GM19397 (cell line): ENCODE measurements around the gene SFXN3.

ENCODE experiments used
- ATAC-seq: cut with Tn5 transposase; IDR thresholded peaks from one replicate; pipeline ENCODE4 v1.9.1; 2021; ENCODE audit warnings: mild to moderate bottlenecking, moderate library complexity; ENCODE audit not compliant: unreplicated experiment

SFXN3 gene

GRCh38 chr10:101000127-101000914 lies 30.7 kb upstream of the SFXN3 start:
- ATAC-seq = no peak

GRCh38 chr10:101000915-101001658 lies 29.9 kb upstream of the SFXN3 start:
- ATAC-seq = no peak

GRCh38 chr10:101001659-101002035 lies 29.4 kb upstream of the SFXN3 start:
- ATAC-seq = no peak

GRCh38 chr10:101002456-101002855 lies 28.6 kb upstream of the SFXN3 start:
- no peak for ATAC-seq

GRCh38 chr10:101003639-101004206 lies 27.3 kb upstream of the SFXN3 start:
- ATAC-seq = no peak

- no peak for ATAC-seq
Measured at GRCh38 chr10:101005361-101005760, 25.7 kb upstream of the SFXN3 start.

GRCh38 chr10:101005869-101006567 lies 25.0 kb upstream of the SFXN3 start:
- ATAC-seq = no peak

- no peak for ATAC-seq
Measured at GRCh38 chr10:101006593-101007098, 24.4 kb upstream of the SFXN3 start.

GRCh38 chr10:101007099-101007711 lies 23.8 kb upstream of the SFXN3 start:
- no peak for ATAC-seq

GRCh38 chr10:101007915-101008822 lies 22.9 kb upstream of the SFXN3 start:
- no peak for ATAC-seq

GRCh38 chr10:101008823-101009423 lies 22.1 kb upstream of the SFXN3 start:
- ATAC-seq = no peak

- ATAC-seq = no peak
Measured at GRCh38 chr10:101010329-101010728, 20.7 kb upstream of the SFXN3 start.

GRCh38 chr10:101011517-101012423 lies 19.3 kb upstream of the SFXN3 start:
- ATAC-seq = no peak

- ATAC-seq = peak; percentile 67
Measured at GRCh38 chr10:101012525-101013364, 18.3 kb upstream of the SFXN3 start.

GRCh38 chr10:101013365-101013825 lies 17.6 kb upstream of the SFXN3 start:
- no peak for ATAC-seq

- ATAC-seq = no peak
Measured at GRCh38 chr10:101014230-101014884, 16.7 kb upstream of the SFXN3 start.
